Caco-2 (cell line): Measurements from ENCODE around the gene MAMLD1. TPM values are rescaled to one million over a fixed set of nuclear protein-coding genes. Genes with fewer than 3 reads are reported as not detected.

Experiments used
- BruUV-seq: library from RNA; stranded (reverse); fragments of 400-500 nt; replicated peaks from 2 replicates; lab custom pipeline; 2021; lab: Mats Ljungman, UMichigan
- CTCF ChIA-PET: fragments of 300-600 bp; sonication (Branson Sonifier 250); formaldehyde crosslinking; loops from one replicate; lab custom pipeline; 2022; ENCODE audit warnings: antibody characterized with exemption; lab: Charles Lee
- POLR2A ChIA-PET: fragments of 300-600 bp; sonication (Branson Sonifier 250); formaldehyde crosslinking; loops from one replicate; lab custom pipeline; 2022; ENCODE audit warnings: antibody characterized with exemption; lab: Charles Lee
- DNase-seq, 2 experiments: peaks; one replicate each; pipeline versions ENCODE4 v3.0.0 to v3.0.0-alpha.2; 2020 to 2022
- H3K27me3 ChIP-seq: replicated peaks from 2 replicates; pipeline ENCODE4 v1.6.0; 2011; ENCODE audit warnings: low read length; ENCODE audit not compliant: control insufficient read depth, insufficient read depth
- H3K36me3 ChIP-seq: 2 replicates; pipeline ENCODE4 v1.5.1; 2011; ENCODE audit warnings: low read length; ENCODE audit not compliant: control insufficient read depth, insufficient read depth
- H3K4me1 ChIP-seq: fragments of 250-450 bp; sonication (Bioruptor Pico); 2 replicates; pipeline ENCODE4 v1.5.1; 2020; ENCODE audit warnings: mild to moderate bottlenecking
- H3K4me3 ChIP-seq: 2 replicates; pipeline ENCODE4 v1.5.1; 2011; ENCODE audit warnings: low read depth, mild to moderate bottlenecking, control low read depth, low read length
- H3K9me3 ChIP-seq: fragments of 250-450 bp; sonication (Bioruptor Pico); 2 replicates; pipeline ENCODE4 v1.5.1; 2020; ENCODE audit warnings: mild to moderate bottlenecking, moderate library complexity
- H3K27ac Mint-ChIP-seq: one replicate; pipeline ENCODE4 v1.8.0; 2022; ENCODE audit warnings: mixed read lengths; ENCODE audit not compliant: unreplicated experiment
- H3K27me3 Mint-ChIP-seq: one replicate; pipeline ENCODE4 v1.8.0; 2022; ENCODE audit warnings: mixed read lengths; ENCODE audit not compliant: insufficient read depth, unreplicated experiment
- H3K36me3 Mint-ChIP-seq: one replicate; pipeline ENCODE4 v1.8.0; 2022; ENCODE audit warnings: mild to moderate bottlenecking, mixed read lengths; ENCODE audit not compliant: insufficient read depth, unreplicated experiment
- H3K4me1 Mint-ChIP-seq: one replicate; pipeline ENCODE4 v1.8.0; 2022; ENCODE audit warnings: low read depth, mixed read lengths; ENCODE audit not compliant: unreplicated experiment
- H3K4me3 Mint-ChIP-seq: one replicate; pipeline ENCODE4 v1.8.0; 2022; ENCODE audit warnings: mild to moderate bottlenecking, moderate library complexity, mixed read lengths; ENCODE audit not compliant: unreplicated experiment
- H3K9me3 Mint-ChIP-seq: one replicate; pipeline ENCODE4 v1.8.0; 2022; ENCODE audit warnings: mixed read lengths; ENCODE audit not compliant: unreplicated experiment
- intact Hi-C: fragments of 100-400 bp; cut with micrococcal nuclease; formaldehyde crosslinking; loops from one replicate; pipeline ENCODE4 v1.10.0; 2022; ENCODE audit not compliant: unreplicated experiment
- total RNA-seq: library from RNA; stranded (reverse); gene quantifications from 2 replicates; pipeline ENCODE4 v1.2.3, GENCODE V29; 2022
- TF ChIP-seq, protein P1 (sequence below), 2 experiments: fragments of 200-600 bp in 1 of 2; IDR thresholded peaks; 1 replicate in 1 of 2; 2 replicates in 1 of 2; pipeline versions ENCODE4 v1.5.1 to v1.8.0; 2011 to 2022; ENCODE audit warnings: antibody characterized with exemption in 1 of 2, control low read depth in 1 of 2, inconsistent platforms in 1 of 2, low read depth in 1 of 2, low read length in 1 of 2, mild to moderate bottlenecking in 1 of 2, moderate library complexity in 1 of 2; ENCODE audit not compliant: insufficient read depth in 1 of 2, severe bottlenecking in 1 of 2, unreplicated experiment in 1 of 2

Gene MAMLD1
- total RNA-seq, 1 experiment from 2014 or later, result not detected

GRCh38 chrX:150531467-150531866 is 168.3 kb downstream of the MAMLD1 start:
- Mint-ChIP-seq H3K27me3 (no peaks in the 10 kb centered on the region), H3K36me3 (no peaks in the 10 kb centered on the region), H3K4me1 (no peaks in the 10 kb centered on the region), H3K4me3 (no peak overlapping the region), H3K27ac (no peak overlapping the region), H3K9me3 (peaks cover 20% of the 10 kb centered on the region)
- H3K4me1 ChIP-seq, result no peaks in the 10 kb centered on the region
- CTCF ChIA-PET, result no interaction called here
- no peaks in the 10 kb centered on the region for H3K27me3 ChIP-seq
- TF ChIP-seq, protein P1, sequence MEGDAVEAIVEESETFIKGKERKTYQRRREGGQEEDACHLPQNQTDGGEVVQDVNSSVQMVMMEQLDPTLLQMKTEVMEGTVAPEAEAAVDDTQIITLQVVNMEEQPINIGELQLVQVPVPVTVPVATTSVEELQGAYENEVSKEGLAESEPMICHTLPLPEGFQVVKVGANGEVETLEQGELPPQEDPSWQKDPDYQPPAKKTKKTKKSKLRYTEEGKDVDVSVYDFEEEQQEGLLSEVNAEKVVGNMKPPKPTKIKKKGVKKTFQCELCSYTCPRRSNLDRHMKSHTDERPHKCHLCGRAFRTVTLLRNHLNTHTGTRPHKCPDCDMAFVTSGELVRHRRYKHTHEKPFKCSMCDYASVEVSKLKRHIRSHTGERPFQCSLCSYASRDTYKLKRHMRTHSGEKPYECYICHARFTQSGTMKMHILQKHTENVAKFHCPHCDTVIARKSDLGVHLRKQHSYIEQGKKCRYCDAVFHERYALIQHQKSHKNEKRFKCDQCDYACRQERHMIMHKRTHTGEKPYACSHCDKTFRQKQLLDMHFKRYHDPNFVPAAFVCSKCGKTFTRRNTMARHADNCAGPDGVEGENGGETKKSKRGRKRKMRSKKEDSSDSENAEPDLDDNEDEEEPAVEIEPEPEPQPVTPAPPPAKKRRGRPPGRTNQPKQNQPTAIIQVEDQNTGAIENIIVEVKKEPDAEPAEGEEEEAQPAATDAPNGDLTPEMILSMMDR (IDR thresholded peaks at IDR 0.05; ENCODE audit: insufficient read depth in 1 of 2, low read depth in 1 of 2, low read length in 1 of 2, severe bottlenecking in 1 of 2, unreplicated experiment in 1 of 2), result no peak
- POLR2A ChIA-PET, result no interaction called here
- H3K36me3 ChIP-seq, result no peaks in the 10 kb centered on the region
- intact Hi-C loops, result no loop called here
- no peaks in the 10 kb centered on the region for H3K9me3 ChIP-seq
- DNase-seq, result no peak
- no TSS peak for BruUV-seq
- no peak overlapping the region for H3K4me3 ChIP-seq

GRCh38 chrX:150533863-150534262 is 170.7 kb downstream of the MAMLD1 start:
- no peaks in the 10 kb centered on the region for H3K9me3 ChIP-seq
- no peak for DNase-seq
- no peak overlapping the region for H3K4me3 ChIP-seq
- no peaks in the 10 kb centered on the region for H3K36me3 ChIP-seq
- H3K9me3 Mint-ChIP-seq, result peaks cover 21% of the 10 kb centered on the region
- no peaks in the 10 kb centered on the region for H3K4me1 Mint-ChIP-seq
- H3K27me3 Mint-ChIP-seq, result no peaks in the 10 kb centered on the region
- H3K36me3 Mint-ChIP-seq, result no peaks in the 10 kb centered on the region
- H3K4me1 ChIP-seq, result no peaks in the 10 kb centered on the region
- no peak overlapping the region for H3K27ac Mint-ChIP-seq
- no peaks in the 10 kb centered on the region for H3K27me3 ChIP-seq
- POLR2A ChIA-PET, result no interaction called here
- no peak overlapping the region for H3K4me3 Mint-ChIP-seq
- no TSS peak for BruUV-seq
- CTCF ChIA-PET, result no interaction called here
- intact Hi-C loops, result no loop called here
- TF ChIP-seq, protein P1 (IDR thresholded peaks at IDR 0.05; ENCODE audit: insufficient read depth in 1 of 2, low read depth in 1 of 2, low read length in 1 of 2, severe bottlenecking in 1 of 2, unreplicated experiment in 1 of 2), result no peak

DNA sequence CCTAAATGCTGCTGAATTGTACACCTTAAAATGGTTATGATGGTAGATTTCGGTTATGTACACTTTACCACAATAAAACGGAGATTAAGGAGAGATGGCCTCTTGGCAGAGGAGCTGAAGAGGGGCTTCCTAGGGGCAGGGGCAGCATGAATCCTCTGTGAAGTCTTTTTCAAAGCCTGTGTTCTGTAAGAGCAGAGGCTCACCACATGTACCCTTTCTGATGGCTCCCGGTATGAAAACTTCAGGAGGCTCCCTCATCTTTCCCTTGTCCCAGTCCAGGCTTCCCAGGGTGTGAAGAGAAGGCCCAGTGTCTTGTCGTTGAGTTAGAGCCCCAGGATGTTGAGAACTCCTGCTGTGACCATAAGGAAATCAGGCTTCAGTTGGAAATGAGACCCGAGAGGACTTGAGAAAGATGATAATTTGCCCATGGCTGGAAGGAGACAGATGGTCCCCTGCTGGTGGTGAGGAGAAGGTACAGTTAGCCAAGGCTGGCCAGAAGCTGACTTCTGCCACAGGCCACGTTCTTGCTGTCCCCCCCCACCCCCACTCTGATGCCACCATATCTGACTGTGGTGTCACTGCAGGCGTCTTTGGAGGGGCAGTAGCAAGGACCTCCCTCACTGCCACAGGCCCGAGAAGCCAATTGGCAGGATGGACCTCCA is 173.5 kb downstream of the MAMLD1 start:
- DNase-seq, result no peak
- Mint-ChIP-seq H3K4me1 (no peaks in the 10 kb centered on the region), H3K4me3 (no peak overlapping the region), H3K27ac (no peak overlapping the region), H3K27me3 (no peaks in the 10 kb centered on the region), H3K9me3 (peaks cover 21% of the 10 kb centered on the region), H3K36me3 (no peaks in the 10 kb centered on the region)
- no peaks in the 10 kb centered on the region for H3K36me3 ChIP-seq
- H3K27me3 ChIP-seq, result no peaks in the 10 kb centered on the region
- TF ChIP-seq, protein P1 (IDR thresholded peaks at IDR 0.05; ENCODE audit: insufficient read depth in 1 of 2, low read depth in 1 of 2, low read length in 1 of 2, severe bottlenecking in 1 of 2, unreplicated experiment in 1 of 2), result no peak
- CTCF ChIA-PET, result no interaction called here
- H3K4me1 ChIP-seq, result no peaks in the 10 kb centered on the region
- no peaks in the 10 kb centered on the region for H3K9me3 ChIP-seq
- no TSS peak for BruUV-seq
- no peak overlapping the region for H3K4me3 ChIP-seq
- intact Hi-C loops, result no loop called here
- POLR2A ChIA-PET, result no interaction called here
